Rectal smooth muscle tissue (tissue), 1 donor: ENCODE results near the gene WDR20.
"Not testable (repeated sequence)": the region's sequence is repeated elsewhere in the genome, so short reads cannot be mapped to it uniquely, and the experiment has no call there.

Source experiments
- H3K27ac ChIP-seq: one replicate; pipeline ENCODE4 v1.7.0; 2013; ENCODE audit warnings: low read depth, low read length, inconsistent platforms
- H3K27me3 ChIP-seq: one replicate; pipeline ENCODE4 v1.7.0; 2013; ENCODE audit warnings: low read length; ENCODE audit not compliant: control insufficient read depth, insufficient read depth
- H3K36me3 ChIP-seq: one replicate; pipeline ENCODE4 v1.7.0; 2013; ENCODE audit warnings: low read length; ENCODE audit not compliant: control insufficient read depth, insufficient read depth
- H3K4me1 ChIP-seq: one replicate; pipeline ENCODE4 v1.7.0; 2013; ENCODE audit warnings: low read length; ENCODE audit not compliant: control insufficient read depth, insufficient read depth
- H3K4me3 ChIP-seq: one replicate; pipeline ENCODE4 v1.7.0; 2013; ENCODE audit warnings: low read length
- H3K9ac ChIP-seq: one replicate; pipeline ENCODE4 v1.7.0; 2013; ENCODE audit warnings: low read length

Gene WDR20

GRCh38 chr14:102158797-102159196 lies 19.1 kb downstream of the WDR20 start:
- no peak overlapping the region for H3K27ac ChIP-seq
- no peaks in the 10 kb centered on the region for H3K4me1 ChIP-seq
- no peak overlapping the region for H3K9ac ChIP-seq
- no peak overlapping the region for H3K4me3 ChIP-seq
- peaks cover 3% of the 10 kb centered on the region for H3K36me3 ChIP-seq
- no peaks in the 10 kb centered on the region for H3K27me3 ChIP-seq

GRCh38 chr14:102159841-102160240 lies 20.1 kb downstream of the WDR20 start:
- Histone ChIP-seq H3K9ac (no peak overlapping the region), H3K27ac (no peak overlapping the region), H3K4me1 (no peaks in the 10 kb centered on the region), H3K36me3 (peaks cover 3% of the 10 kb centered on the region), H3K4me3 (no peak overlapping the region), H3K27me3 (no peaks in the 10 kb centered on the region)

DNA sequence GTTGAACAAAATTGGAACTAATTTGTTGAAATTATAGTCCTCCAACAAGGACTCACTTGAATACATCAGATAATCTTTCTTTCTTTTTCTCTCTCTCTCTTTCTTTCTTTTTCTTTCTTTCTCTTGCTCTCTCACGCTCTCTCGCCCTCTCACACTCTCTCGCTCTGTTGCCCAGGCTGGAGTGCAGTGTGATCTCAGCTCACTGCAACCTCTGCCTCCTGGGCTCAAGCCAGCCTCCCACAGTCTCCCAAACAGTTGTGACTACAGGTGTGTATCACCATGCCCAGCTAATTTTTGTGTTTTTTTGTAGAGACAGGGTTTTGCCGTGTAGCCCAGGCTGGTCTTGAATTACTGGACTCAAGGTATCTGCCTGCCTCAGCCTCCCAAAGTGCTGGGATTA lies 22.8 kb downstream of the WDR20 start:
- no peak overlapping the region for H3K27ac ChIP-seq

DNA sequence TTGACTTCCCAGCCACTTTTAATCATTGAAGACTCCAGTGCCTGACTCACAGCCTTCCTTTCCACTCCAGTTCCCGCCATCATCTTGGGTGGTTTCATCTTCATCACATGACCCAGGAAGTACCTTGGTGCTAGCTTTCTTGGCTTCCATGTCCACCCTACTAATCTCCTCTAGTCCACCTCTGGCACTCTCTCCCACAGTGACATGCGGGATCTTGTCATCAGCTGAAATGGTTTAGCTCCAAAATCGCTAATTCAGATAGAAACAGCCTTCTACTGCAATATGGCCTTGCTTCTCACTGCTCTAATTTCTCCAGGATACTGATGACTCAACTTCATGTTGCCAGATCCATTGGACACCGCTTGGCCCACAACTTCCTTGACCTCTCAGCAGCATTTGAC lies 24.5 kb downstream of the WDR20 start:
- Histone ChIP-seq H3K36me3 (no peaks in the 10 kb centered on the region), H3K27me3 (no peaks in the 10 kb centered on the region)

More for the DNA sequence above, 22.8 kb downstream of the WDR20 start:
- Histone ChIP-seq H3K4me1 (no peaks in the 10 kb centered on the region), H3K27me3 (no peaks in the 10 kb centered on the region), H3K4me3 (no peak overlapping the region), H3K36me3 (peaks cover 3% of the 10 kb centered on the region), H3K9ac (no peak overlapping the region)

DNA sequence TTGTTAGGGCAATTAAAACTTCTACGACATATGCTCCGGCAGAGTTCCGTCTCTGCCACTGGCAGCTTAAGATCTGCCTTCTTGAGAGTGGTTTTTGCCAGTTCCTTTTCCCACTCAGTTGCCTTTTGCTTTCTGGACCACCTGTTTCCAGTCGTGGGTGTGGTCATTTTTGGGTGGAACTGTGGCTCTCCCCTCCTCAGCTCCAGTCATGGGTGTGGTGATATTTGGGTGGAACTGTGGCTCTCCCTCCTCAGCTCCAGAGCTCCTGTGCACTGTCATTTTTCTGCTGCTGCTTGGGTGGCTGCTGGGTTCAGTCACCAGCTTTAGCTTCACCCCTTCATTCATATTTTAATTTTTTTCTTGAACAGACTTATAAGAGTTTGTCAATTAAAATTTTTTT lies 25.3 kb downstream of the WDR20 start:
- Histone ChIP-seq H3K9ac (no peak overlapping the region), H3K4me1 (no peaks in the 10 kb centered on the region), H3K36me3 (no peaks in the 10 kb centered on the region), H3K27me3 (no peaks in the 10 kb centered on the region), H3K4me3 (no peak overlapping the region), H3K27ac (no peak overlapping the region)

More for the DNA sequence above, 24.5 kb downstream of the WDR20 start:
- H3K4me1 ChIP-seq: no peaks in the 10 kb centered on the region
- H3K27ac ChIP-seq: no peak overlapping the region
- H3K4me3 ChIP-seq: no peak overlapping the region
- no peak overlapping the region for H3K9ac ChIP-seq

- Histone ChIP-seq H3K27me3 (no peaks in the 10 kb centered on the region), H3K27ac (no peak overlapping the region), H3K4me1 (no peaks in the 10 kb centered on the region)
These were observed 30.4 kb downstream of the WDR20 start for GRCh38 chr14:102170061-102170460.

DNA sequence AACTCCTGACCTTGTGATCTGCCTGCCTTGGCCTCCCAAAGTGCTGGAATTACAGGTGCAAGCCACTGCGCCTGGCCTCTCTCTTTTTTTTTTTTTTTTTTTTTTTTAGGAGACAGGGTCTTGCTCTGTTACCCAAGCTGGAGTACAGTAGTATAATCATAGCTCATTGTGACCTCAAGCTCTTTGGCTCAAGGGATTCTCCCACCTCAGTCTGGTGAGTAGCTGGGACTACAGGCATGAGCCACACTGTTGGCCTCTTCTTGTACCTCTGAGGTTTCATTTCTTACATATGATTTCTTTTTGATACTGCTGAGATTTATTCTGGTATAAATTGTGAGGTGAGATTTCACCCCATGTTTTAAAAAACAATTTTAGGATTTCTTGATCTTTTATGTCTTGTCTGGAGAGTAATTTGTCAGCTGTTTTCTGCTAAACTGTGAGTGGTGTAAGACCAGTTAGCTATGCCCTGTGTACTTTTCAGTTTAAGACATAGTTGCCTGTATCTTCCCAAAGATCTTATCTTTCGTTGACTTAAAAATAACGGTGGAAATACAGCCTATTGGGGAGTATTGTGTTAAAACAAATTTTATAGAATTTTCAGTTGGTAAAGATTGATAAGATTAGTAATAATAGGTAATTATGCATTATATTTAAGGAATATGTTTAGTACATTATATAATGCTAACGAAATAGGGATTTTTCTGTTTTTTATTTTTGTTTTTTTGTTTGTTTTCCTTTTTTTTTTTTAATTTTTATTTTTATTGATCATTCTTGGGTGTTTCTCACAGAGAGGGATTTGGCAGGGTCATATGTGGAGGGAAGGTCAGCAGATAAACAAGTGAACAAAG lies 31.7 kb downstream of the WDR20 start:
- no peaks in the 10 kb centered on the region for H3K4me1 ChIP-seq
- H3K4me3 ChIP-seq: no peak overlapping the region
- H3K27me3 ChIP-seq: no peaks in the 10 kb centered on the region
- no peak overlapping the region for H3K9ac ChIP-seq
- H3K36me3 ChIP-seq: no peaks in the 10 kb centered on the region
- no peak overlapping the region for H3K27ac ChIP-seq

More at GRCh38 chr14:102170061-102170460, 30.4 kb downstream of the WDR20 start:
- Histone ChIP-seq H3K4me3 (no peak overlapping the region), H3K9ac (no peak overlapping the region), H3K36me3 (no peaks in the 10 kb centered on the region)

GRCh38 chr14:102172021-102172272 lies 32.2 kb downstream of the WDR20 start:
- not testable (repeated sequence) for H3K27ac ChIP-seq, H3K27me3 ChIP-seq, H3K9ac ChIP-seq, H3K4me3 ChIP-seq, H3K4me1 ChIP-seq, H3K36me3 ChIP-seq

- H3K27me3 ChIP-seq, H3K9ac ChIP-seq, H3K4me3 ChIP-seq, H3K4me1 ChIP-seq, H3K27ac ChIP-seq, H3K36me3 ChIP-seq: not testable (repeated sequence)
These were observed 33.0 kb downstream of the WDR20 start for GRCh38 chr14:102172721-102173120.

- H3K9ac ChIP-seq: no peak overlapping the region
- no peak overlapping the region for H3K4me3 ChIP-seq
- no peak overlapping the region for H3K27ac ChIP-seq
These were observed 37.5 kb downstream of the WDR20 start for GRCh38 chr14:102177161-102177560.

GRCh38 chr14:102178806-102179205 lies 39.1 kb downstream of the WDR20 start:
- H3K36me3 ChIP-seq: no peaks in the 10 kb centered on the region
- H3K9ac ChIP-seq: no peak overlapping the region
- no peak overlapping the region for H3K27ac ChIP-seq
- H3K4me3 ChIP-seq: no peak overlapping the region
- no peaks in the 10 kb centered on the region for H3K4me1 ChIP-seq
- H3K27me3 ChIP-seq: no peaks in the 10 kb centered on the region

More at GRCh38 chr14:102177161-102177560, 37.5 kb downstream of the WDR20 start:
- no peaks in the 10 kb centered on the region for H3K4me1 ChIP-seq
- no peaks in the 10 kb centered on the region for H3K36me3 ChIP-seq
- no peaks in the 10 kb centered on the region for H3K27me3 ChIP-seq

- Histone ChIP-seq H3K4me3 (no peak overlapping the region), H3K9ac (no peak overlapping the region), H3K36me3 (no peaks in the 10 kb centered on the region), H3K27me3 (no peaks in the 10 kb centered on the region), H3K4me1 (no peaks in the 10 kb centered on the region), H3K27ac (no peak overlapping the region)
These were observed 40.7 kb downstream of the WDR20 start for GRCh38 chr14:102180248-102180998.

DNA sequence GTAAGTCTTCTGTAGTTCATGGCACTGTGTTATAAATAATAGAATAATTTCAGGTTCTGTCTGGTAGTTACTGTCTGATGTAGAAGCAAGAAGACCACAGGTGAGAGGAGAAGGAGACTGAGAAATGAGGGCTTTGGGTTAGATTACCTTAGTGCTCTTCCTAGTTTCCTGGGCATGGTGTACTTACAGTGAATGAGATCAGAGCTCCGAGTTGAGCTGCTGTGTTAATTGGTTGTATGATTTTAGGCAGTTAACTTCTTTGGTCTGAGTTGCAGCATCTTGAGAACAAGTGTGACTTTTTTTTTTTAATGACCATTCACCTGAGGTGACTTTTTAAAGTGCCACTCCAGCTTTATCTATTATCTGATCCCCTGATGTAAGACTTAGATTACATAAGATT lies 41.5 kb downstream of the WDR20 start:
- H3K36me3 ChIP-seq: no peaks in the 10 kb centered on the region
- H3K4me3 ChIP-seq: no peak overlapping the region
- H3K27me3 ChIP-seq: no peaks in the 10 kb centered on the region
- no peak overlapping the region for H3K27ac ChIP-seq
- H3K4me1 ChIP-seq: no peaks in the 10 kb centered on the region
- H3K9ac ChIP-seq: no peak overlapping the region
